Measurements from ENCODE around the gene SELENON.

GRCh38 chr1:25844536-25845337 lies 44.7 kb downstream of the SELENON start:
- TF ChIP-seq CTCF (IDR thresholded peaks at IDR 0.05 in 2 of 3, conservative IDR thresholded peaks at IDR 0.05 in 1 of 3; ENCODE audit: control insufficient read depth in 2 of 3, extremely low read depth in 1 of 3, insufficient read depth in 1 of 3, low read depth in 3 of 3, low read length in 3 of 3) = no peak
- no peak for TF ChIP-seq POLR2A (IDR thresholded peaks at IDR 0.05; ENCODE audit: low read depth, low read length)
- TF ChIP-seq POLR2AphosphoS5 (IDR thresholded peaks at IDR 0.05; ENCODE audit: low read length) = no peak
- TF ChIP-seq EZH2 (IDR thresholded peaks at IDR 0.05; ENCODE audit: borderline replicate concordance, control insufficient read depth, low read depth, low read length) = no peak
- TF ChIP-seq, protein P1, sequence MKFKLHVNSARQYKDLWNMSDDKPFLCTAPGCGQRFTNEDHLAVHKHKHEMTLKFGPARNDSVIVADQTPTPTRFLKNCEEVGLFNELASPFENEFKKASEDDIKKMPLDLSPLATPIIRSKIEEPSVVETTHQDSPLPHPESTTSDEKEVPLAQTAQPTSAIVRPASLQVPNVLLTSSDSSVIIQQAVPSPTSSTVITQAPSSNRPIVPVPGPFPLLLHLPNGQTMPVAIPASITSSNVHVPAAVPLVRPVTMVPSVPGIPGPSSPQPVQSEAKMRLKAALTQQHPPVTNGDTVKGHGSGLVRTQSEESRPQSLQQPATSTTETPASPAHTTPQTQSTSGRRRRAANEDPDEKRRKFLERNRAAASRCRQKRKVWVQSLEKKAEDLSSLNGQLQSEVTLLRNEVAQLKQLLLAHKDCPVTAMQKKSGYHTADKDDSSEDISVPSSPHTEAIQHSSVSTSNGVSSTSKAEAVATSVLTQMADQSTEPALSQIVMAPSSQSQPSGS (IDR thresholded peaks at IDR 0.05; ENCODE audit: low read length) = no peak
- TF ChIP-seq ESRRA (IDR thresholded peaks at IDR 0.05; ENCODE audit: low read length) = no peak
- TF ChIP-seq RAD21 (IDR thresholded peaks at IDR 0.05; ENCODE audit: insufficient read depth, low read depth, low read length) = no peak
- no peak for TF ChIP-seq SMAD5 (IDR thresholded peaks at IDR 0.05; ENCODE audit: low read depth)
- no peak for TF ChIP-seq SUPT20H (IDR thresholded peaks at IDR 0.05; ENCODE audit: borderline replicate concordance, control insufficient read depth, low read depth, low read length)

All from GM12878 (cell line).